GM12801 (cell line): Measurements from ENCODE around the gene IRF8.

ENCODE experiments used
- TF ChIP-seq, protein P1 (sequence below): IDR thresholded peaks from one replicate; pipeline ENCODE4 v1.5.1; 2011; ENCODE audit warnings: control low read depth; ENCODE audit not compliant: insufficient read length; ENCODE audit errors: extremely low read depth

IRF8 gene

DNA sequence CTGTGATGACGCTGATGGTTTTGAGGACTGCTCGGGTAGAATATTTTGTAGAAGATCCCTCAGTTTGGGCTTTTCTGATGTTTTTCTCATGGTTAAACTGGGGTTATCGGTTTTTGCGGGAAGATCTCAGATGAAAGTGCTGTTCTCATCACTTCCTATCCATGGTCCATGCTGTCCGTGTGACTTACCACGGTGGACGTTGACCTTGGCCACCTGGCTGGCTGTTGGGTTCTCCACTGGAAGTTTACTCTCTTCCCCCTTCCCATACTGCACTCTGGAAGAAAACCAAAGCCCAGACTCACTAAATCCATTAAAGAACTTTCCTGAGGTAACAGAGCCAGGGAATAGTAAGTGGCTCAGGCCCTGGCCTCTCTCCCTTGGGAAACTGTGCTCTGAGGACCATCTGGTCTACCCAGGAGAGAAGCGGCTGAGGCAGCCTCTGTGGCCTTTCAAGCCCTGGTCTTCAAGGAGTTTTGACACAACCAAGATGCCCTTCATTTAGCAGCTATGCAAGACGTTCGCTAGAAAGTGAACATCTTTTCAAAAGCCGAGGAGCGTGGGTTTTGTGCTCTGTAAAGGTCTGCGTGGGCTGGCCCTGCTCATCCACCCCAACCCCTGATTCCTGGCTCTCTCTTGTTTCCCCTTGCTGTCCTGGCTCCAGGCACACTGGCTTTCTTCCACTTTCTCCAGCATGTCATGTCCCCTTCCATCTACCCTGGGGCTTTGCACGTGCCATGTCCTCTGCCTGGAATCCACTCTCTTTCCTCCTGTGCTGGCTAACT is 43.1 kb downstream of the IRF8 start:
- TF ChIP-seq, protein P1, sequence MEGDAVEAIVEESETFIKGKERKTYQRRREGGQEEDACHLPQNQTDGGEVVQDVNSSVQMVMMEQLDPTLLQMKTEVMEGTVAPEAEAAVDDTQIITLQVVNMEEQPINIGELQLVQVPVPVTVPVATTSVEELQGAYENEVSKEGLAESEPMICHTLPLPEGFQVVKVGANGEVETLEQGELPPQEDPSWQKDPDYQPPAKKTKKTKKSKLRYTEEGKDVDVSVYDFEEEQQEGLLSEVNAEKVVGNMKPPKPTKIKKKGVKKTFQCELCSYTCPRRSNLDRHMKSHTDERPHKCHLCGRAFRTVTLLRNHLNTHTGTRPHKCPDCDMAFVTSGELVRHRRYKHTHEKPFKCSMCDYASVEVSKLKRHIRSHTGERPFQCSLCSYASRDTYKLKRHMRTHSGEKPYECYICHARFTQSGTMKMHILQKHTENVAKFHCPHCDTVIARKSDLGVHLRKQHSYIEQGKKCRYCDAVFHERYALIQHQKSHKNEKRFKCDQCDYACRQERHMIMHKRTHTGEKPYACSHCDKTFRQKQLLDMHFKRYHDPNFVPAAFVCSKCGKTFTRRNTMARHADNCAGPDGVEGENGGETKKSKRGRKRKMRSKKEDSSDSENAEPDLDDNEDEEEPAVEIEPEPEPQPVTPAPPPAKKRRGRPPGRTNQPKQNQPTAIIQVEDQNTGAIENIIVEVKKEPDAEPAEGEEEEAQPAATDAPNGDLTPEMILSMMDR: no peak

DNA sequence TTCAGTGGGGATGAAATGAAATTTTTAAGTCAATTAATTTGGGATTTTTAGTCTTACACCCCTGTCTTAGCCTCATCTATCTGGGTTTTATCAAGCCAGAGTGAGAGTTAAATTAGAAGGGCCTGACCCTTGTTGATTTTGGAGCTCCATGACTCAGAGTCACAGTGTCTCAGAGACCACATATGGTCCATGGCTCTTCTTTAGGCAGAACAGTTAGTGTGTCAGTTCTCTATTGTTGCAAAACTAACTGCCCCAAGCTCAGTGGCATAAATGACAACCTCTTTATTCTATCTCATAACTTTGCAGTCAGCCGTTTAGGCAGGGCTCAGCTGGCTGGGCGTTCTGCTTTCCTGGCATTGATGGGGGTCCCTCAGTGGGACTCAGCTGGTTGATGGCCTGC is 44.7 kb downstream of the IRF8 start:
- TF ChIP-seq, protein P1: no peak

DNA sequence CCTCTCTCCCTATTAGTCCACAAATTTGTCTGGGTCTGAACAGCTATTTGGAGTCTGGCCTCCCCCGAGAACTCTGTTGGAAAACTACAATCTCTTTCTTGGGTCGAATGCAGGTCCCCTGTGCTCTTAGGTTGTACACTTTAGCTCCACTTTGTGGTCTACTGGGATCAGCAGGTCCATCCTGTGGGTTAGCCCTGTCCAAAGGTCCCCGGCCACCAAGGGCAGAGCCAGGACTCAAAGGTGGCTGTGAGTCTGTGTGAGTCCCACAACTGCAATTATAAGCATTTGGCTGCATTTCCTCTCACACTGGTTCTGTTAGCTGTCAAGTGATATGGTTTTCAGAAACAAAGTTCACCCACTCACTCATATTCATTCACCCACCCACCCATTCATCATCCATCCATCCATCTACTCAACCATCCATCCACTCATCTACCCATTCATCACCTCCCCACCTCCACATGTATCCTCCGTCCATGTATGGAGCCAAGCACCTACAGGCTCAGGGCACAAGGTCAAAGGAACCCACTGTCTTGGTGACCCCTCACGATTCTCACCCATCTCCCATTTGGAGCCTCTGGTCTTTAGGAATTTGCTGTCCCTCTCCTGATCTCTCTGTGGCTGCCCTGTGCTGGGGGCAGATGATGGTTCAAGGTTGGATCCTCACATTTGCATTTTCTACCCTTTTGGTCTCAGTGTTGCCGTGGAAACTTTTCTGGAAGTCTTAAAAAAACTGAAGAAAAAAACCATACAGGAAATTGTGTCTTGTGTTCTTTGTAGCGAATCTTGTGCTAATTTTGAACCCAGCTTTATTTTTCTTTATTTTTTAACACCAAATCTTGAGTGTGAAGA is 45.8 kb downstream of the IRF8 start:
- TF ChIP-seq, protein P1: no peak

DNA sequence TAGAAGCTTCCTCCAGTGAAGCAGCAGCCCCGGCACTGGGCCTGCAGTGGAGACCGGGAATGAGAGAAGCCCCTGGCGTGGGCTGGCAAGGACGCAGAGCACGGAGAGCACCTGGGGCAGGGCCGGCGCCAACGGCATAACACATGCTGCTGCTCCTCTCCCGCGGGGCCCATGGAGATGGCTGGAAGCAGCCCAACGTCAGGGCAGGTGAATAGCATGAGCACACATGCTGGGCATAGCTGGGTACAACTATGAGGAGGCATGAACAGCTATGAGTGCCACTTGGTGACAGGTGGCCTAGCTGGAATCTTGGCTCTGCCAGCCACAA is 46.4 kb downstream of the IRF8 start:
- TF ChIP-seq, protein P1: no peak

DNA sequence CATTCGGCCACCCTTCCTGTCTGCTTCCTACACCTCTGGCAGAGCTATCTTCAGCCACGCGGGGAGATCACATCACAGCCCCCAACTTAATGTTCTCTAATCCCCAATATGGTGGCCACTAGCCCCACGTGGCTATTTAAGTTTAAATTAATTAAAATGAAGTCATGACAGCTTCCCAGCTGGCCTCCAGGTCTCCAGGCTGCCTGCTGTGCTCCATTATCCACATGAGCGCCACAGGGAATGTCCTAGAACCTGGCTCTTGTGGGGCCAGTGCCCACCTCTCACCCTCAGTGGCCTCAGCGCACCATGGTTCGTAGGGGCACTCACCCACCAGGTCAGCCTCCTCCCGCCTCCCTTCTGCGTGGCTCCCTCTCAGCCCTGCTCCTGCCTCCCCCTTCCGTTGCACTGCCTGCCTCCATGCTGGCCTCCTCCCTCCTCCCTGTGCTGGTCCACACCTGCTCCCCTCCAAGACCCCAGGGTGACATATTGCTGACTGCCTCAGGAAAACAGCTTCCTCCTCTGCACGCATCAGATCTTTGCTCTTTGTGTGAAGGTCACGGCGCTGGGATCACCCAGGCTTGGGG is 47.7 kb downstream of the IRF8 start:
- TF ChIP-seq, protein P1: no peak

DNA sequence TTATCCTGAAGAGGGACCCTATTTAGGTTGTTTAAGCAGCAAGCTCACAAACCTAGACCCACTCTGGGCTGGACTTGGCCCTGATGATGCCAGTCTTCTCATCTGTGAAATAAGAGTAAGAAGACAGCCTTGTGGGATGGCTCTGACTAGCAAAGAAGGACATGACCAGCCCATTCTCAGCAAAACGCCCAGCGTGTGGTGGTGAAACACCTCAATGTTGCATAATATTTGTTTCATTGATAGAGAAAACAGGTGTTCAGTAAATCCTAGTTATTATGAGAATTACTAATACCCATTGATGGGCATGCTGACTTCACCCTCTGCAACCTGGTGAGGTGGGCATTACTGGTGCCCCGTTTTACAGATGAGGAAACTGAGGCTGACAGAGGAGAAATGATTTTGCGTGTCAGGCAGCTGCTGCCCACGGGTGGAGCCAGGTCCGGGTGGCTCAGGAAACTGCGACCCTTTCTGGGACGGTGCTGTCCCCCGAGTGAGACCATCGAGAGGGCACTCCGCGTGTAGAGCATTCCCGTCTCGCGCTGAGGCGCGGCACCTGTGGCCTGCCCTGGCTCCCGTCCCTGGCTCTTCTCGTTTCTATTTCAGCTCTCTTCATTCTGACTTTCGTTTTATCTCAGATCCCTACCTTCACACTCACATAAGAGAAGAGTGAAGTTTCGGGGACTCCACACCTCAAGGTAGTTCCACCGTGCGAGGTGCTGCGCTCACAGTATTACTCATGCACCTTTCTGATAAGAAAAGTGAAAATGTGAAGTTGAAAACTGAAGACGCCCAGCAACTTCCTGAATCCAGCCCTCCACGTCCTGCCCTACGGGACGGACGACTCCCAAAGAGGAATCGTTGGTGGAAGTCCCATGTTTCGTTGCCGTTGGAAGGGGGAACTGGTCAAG is 48.5 kb downstream of the IRF8 start:
- TF ChIP-seq, protein P1: no peak
